Amniotic epithelial cell (primary cell): ENCODE measurements around the gene CFAP69.
"Not testable (repeated sequence)": the region's sequence is repeated elsewhere in the genome, so short reads cannot be mapped to it uniquely, and the experiment has no call there.

Experiments used
- DNase-seq: peaks from one replicate; pipeline ENCODE4 v3.0.0-alpha.2; 2010; ENCODE audit warnings: low read depth

Gene CFAP69

GRCh38 chr7:90272242-90272641, 27.3 kb downstream of the CFAP69 start:
- DNase-seq = no peak

DNA sequence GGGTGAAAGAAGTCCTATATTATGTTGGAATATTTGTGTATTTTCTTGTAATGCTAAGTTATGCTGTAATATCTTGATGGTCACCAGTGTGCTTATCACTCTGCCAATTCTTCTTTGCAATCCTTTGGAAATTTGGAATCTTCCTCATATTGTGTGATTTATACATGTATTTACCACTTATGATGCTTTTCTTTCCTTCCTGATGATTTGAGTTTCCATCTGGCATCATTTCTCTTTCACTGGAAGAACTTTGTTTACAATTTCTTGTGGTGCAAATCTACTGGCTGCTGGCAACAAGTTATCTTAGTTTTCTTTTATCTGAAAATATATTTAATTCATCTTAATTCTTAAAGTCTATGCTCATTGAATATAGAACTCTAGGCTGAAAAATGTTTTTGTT, 29.2 kb downstream of the CFAP69 start:
- no peak for DNase-seq

GRCh38 chr7:90276033-90276728, 31.2 kb downstream of the CFAP69 start:
- no peak for DNase-seq

DNA sequence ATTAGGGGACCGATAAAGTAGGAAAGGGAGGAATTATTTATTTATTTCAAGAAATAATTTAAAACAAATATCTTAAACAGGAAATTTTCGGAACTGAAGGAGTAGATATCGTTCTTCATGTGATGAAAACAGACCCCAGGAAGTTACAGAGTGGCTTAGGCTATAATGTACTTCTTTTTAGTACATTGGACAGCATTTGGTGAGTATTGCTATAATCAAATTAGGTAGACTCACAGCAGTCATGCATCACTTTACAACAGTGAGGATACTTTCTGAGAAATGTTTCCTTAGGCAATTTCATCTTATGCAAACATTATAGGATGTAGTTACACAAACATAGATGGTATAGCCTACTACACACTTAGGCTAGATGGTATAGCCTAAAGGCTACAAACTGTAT, 43.2 kb downstream of the CFAP69 start:
- DNase-seq = no peak

GRCh38 chr7:90290244-90291113, 45.5 kb downstream of the CFAP69 start:
- no peak for DNase-seq

DNA sequence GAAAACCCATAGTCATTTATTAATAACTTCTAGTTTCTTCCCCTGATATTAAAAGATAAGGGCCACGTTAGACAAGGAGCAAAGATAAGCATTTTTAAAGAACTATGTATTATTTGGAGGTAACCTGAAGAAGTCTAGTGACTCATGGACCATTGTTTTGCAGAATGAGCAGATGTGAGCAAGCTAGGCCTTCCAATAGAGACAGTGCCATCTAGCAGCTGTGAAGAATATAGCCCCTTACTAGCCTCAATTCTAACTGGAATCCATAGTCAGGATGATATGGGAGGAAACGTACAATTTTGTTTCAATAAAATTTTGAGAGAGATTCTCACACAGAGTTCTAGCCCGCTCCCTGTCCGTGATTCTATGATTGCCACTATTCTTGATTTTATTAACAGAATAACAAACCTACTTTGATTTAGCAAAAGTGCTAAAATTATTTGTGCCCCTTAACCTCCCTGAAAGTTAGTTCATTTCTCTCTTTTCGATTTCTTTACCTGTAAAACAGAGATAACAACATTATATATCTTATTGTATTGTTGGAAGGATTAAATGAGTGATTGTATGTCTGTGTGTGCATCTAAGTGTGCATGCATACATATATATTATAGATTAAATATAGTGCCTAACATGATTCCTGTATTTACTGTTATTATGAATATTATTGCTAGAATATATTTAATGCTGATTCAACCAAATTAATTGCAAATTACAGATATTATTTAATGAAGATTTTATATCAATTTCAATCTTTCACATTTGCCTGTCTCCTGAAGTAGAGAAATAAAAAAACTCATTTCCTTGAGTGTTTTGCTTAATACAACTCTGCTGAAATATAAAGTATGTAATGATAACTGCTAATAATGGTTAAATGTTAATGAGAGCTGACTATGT, 53.4 kb downstream of the CFAP69 start:
- peak; percentile 66 for DNase-seq

GRCh38 chr7:90303241-90303640, 58.3 kb downstream of the CFAP69 start:
- no peak for DNase-seq

DNA sequence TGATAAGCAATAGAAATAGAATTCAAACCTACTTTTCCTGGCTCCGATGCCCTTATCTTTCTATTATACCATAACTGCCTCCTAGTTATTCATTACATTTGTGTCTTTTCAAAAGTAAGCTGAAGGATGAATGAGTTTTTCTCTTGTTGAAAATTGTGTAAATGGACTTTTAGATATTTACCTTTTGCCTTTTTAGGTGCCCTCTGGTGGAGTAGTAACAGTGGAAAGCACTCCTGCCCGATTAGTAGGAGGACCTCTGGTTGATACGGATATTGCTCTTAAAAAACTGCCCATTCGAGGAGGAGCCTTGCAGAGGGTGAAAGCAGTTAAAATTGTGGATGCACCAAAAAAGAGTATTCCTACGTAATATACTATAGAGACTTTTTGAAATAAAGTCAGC, 64.9 kb downstream of the CFAP69 start:
- DNase-seq = no peak

DNA sequence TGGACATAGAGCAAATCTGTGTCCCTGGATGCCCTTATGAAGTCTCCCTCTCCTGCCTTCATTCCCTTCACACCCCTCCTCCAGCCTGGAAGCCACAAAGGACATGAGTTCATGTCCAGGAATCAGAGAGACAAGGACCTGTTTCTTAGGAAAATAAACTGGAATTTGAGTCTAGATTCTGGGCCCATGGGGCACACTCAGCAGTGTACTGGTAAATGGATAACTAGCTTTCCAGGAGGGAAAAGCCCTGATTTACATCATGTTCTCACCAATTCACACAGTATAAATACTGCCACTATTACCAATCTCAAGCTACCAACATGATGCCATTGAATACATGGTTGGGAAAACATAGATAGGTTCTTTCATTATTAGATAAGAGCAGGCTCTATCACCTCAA, 66.2 kb downstream of the CFAP69 start:
- no peak for DNase-seq

GRCh38 chr7:90312745-90313144, 67.8 kb downstream of the CFAP69 start:
- DNase-seq = peak; percentile 5

DNA sequence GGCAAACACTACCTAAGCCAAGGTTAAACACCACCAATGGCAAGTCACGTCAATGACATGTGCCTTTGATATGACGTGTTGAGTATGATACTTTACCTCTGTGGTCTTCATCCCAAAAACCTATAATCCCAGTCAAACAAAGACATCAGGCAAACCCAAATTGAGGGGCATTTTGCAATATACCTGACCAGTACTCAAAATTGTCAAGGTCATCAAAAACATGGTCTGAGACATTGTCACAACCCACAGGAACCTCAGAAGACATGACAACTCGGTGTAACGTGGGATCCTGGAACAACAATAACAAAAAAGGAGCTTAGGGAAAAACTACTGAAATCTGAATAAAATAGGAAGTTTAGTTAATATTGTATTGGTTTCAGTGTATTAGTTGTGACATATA, 68.9 kb downstream of the CFAP69 start:
- no peak for DNase-seq

GRCh38 chr7:90320014-90320413, 75.0 kb downstream of the CFAP69 start:
- DNase-seq = no peak

GRCh38 chr7:90320418-90320800, 75.4 kb downstream of the CFAP69 start:
- DNase-seq = no peak

DNA sequence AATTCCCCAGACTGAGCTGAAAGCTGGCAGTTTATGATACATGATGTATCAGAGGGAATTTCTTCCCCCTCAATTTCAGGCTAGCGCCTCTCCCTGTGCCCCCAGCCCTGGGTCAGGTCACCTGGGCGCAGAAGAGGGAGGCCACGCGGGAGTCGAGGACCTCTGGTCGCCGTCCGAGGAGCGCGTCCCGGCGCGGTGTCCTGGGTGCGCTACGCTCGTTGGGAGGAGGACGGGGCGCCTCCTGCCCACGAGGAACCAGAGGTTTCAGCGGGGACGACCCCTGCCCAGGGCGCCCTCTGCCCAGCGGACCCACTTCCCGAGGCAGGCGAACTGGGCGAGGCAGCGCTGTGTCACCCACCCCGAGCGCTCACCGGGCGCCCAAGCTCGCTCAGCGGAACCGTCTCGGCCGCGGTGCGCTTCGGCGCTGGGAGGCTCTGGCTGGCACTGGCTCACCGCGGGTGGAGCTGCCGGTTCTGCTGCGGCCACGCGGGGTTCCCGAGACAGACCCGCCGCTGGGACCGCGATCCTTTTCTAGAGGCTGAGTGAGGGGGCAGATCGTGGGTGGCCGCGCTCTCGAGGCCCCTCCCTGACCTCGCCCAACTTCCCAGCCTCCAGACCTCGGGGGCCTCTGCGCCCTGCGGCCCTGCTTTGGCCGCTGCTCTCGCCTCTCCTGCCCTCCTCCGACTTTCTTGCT, 76.0 kb downstream of the CFAP69 start, which contains the start of gene FAM237B:
Gene FAM237B (minus strand): TSS at position 504 of the 694 bp plus-strand sequence. CDS start 1,556 bp downstream, outside the sequence.
- peak; percentile 5 for DNase-seq

DNA sequence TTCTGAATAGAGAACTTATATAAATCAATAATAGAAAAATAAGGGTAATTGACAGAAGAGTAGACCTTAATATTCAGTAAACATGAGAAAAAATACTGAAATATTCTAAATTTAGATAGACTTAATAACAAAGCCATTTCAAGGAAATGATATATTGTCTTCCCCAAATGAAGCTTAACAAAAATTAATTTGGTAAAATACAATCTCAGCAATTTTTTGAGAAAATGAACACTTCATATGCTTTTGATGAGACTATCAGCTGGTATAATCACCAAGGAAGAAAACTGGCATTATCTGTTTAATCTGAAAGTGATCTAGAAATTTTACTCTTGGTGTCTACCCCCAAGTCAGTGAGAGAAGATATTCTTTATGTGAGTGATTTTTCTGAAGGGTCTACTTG, 77.9 kb downstream of the CFAP69 start:
- no peak for DNase-seq

DNA sequence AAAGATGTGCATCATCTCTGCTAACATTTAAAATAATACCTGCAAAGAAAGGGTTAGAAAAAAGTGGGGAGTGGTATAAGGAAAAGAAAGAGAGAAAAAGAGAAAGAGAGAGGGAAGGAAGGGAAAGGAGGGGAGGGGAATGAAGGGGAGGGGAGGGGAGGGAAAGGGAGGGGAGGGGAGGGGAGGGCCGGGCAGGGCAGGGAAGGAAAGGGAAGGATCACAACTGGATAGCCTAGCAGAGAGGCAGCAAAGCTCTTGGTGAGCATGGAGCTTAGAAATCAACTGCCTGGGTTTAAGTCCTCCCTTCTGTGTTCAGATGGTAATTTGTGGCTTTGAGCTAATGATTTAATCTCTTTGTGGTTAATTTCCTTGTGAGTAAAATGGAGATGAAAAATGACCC, 81.5 kb downstream of the CFAP69 start:
- DNase-seq = no peak

DNA sequence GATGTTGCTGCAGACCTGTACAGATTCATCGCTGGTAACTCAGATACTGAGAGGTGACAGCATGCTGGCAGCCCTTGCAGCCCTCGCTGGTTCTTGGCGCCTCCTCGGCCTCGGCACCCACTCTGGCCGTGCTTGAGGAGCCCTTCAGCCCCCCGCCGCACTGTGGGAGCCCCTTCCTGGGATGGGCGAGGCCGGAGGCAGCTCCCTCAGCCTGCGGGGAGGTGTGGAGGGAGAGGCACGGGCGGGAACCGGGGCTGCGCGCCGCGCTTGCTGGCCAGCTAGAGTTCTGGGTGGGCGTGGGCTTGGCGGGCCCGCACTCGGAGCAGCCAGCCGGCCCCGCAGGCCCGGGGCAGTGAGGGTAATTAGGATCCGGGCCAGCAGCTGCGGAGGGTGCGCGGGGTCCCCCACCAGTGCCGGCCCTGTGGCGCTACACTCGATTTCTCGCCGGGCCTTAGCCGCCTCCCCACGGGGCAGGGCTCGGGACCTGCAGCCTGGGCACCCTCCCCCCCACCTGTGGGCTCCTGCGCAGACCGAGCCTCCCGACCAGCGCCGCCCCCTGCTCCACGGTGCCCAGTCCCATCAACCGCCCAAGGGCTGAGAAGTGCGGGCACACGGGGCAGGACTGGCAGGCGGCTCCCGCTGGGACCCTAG, 89.3 kb downstream of the CFAP69 start:
- no peak for DNase-seq

DNA sequence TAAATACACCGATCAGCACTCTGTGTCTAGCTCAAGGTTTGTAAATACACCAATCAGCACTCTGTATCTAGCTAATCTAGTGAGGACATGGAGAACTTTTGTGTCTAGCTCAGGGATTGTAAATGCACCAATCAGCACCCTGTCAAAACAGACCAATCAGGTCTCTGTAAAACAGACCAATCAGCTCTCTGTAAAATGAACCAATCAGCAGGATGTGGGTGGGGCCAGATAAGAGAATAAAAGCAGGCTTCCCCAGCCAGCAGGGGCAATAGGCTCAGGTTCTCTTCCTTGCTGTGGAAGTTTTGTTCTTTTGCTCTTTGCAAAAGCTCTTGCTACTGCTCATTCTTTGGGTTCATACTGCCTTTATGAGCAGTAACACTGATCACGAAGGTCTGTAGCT, 90.0 kb downstream of the CFAP69 start:
- not testable (repeated sequence) for DNase-seq

GRCh38 chr7:90337106-90337505, 92.1 kb downstream of the CFAP69 start:
- peak; percentile 27 for DNase-seq

- no peak for DNase-seq
Observed at GRCh38 chr7:90345016-90345415, 100.0 kb downstream of the CFAP69 start.
